Esophagus squamous epithelium (tissue), 4 donors: ENCODE results near the gene CPA5.

Experiments
- POLR2A ChIP-seq, 4 donors: fragments of 450-650 bp; IDR thresholded peaks; one replicate each; pipeline ENCODE4 v1.6.1; 2017; ENCODE audit warnings: antibody characterized with exemption in 4 of 4, mild to moderate bottlenecking in 4 of 4, moderate library complexity in 3 of 4
- TF ChIP-seq, protein P1 (sequence below), 6 experiments: fragments of 450-650 bp in 4 of 6; fragments of 200-600 bp in 2 of 6; sonication (generic) in 2 of 6; IDR thresholded peaks; one replicate each; pipeline ENCODE4 v1.5.1; 2016 to 2019; ENCODE audit warnings: antibody characterized with exemption in 6 of 6, mild to moderate bottlenecking in 4 of 6, moderate library complexity in 4 of 6

DNA sequence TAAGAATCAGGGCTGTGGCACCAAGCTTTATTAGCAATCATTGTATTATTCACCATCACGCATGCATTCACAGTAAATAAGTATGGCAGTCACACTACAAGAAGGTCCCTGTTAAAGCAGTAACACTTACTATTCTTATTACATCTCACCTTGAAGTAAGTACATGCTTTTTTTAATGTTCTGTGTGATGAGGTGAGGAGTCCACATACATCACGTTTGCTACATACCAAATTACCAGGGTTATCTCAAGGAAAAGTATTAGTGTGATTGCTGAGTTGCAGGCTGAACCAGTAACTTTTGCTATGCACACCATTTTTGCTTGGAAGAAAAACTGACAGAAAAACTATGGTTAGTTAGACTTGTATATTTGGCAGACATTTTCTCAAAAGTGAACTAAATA, 60.4 kb downstream of the CPA5 start:
- TF ChIP-seq, protein P1, sequence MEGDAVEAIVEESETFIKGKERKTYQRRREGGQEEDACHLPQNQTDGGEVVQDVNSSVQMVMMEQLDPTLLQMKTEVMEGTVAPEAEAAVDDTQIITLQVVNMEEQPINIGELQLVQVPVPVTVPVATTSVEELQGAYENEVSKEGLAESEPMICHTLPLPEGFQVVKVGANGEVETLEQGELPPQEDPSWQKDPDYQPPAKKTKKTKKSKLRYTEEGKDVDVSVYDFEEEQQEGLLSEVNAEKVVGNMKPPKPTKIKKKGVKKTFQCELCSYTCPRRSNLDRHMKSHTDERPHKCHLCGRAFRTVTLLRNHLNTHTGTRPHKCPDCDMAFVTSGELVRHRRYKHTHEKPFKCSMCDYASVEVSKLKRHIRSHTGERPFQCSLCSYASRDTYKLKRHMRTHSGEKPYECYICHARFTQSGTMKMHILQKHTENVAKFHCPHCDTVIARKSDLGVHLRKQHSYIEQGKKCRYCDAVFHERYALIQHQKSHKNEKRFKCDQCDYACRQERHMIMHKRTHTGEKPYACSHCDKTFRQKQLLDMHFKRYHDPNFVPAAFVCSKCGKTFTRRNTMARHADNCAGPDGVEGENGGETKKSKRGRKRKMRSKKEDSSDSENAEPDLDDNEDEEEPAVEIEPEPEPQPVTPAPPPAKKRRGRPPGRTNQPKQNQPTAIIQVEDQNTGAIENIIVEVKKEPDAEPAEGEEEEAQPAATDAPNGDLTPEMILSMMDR (IDR thresholded peaks at IDR 0.05) = no peak
- no peak for TF ChIP-seq POLR2A (IDR thresholded peaks at IDR 0.05)
